Cardiac fibroblast (primary cell): ENCODE measurements around the gene MGAT5B.

Source experiments
- DNase-seq, 2 donors: peaks; one replicate each; pipeline versions ENCODE4 v3.0.0 to v3.0.0-alpha.2; 2010; ENCODE audit warnings: low read depth in 2 of 2
- H3K4me3 ChIP-seq, 2 donors: replicated peaks in 1 of 2; 1 replicate in 1 of 2; 2 replicates in 1 of 2; pipeline ENCODE4 v1.5.1; 2011; ENCODE audit warnings: low read depth in 2 of 2, low read length in 2 of 2, mild to moderate bottlenecking in 2 of 2, moderate library complexity in 1 of 2
- CTCF ChIP-seq: IDR thresholded peaks from one replicate; pipeline ENCODE4 v1.5.1; 2011; ENCODE audit warnings: low read depth, mild to moderate bottlenecking, low read length, inconsistent platforms

The MGAT5B gene, protein sequence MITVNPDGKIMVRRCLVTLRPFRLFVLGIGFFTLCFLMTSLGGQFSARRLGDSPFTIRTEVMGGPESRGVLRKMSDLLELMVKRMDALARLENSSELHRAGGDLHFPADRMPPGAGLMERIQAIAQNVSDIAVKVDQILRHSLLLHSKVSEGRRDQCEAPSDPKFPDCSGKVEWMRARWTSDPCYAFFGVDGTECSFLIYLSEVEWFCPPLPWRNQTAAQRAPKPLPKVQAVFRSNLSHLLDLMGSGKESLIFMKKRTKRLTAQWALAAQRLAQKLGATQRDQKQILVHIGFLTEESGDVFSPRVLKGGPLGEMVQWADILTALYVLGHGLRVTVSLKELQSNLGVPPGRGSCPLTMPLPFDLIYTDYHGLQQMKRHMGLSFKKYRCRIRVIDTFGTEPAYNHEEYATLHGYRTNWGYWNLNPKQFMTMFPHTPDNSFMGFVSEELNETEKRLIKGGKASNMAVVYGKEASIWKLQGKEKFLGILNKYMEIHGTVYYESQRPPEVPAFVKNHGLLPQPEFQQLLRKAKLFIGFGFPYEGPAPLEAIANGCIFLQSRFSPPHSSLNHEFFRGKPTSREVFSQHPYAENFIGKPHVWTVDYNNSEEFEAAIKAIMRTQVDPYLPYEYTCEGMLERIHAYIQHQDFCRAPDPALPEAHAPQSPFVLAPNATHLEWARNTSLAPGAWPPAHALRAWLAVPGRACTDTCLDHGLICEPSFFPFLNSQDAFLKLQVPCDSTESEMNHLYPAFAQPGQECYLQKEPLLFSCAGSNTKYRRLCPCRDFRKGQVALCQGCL

DNA sequence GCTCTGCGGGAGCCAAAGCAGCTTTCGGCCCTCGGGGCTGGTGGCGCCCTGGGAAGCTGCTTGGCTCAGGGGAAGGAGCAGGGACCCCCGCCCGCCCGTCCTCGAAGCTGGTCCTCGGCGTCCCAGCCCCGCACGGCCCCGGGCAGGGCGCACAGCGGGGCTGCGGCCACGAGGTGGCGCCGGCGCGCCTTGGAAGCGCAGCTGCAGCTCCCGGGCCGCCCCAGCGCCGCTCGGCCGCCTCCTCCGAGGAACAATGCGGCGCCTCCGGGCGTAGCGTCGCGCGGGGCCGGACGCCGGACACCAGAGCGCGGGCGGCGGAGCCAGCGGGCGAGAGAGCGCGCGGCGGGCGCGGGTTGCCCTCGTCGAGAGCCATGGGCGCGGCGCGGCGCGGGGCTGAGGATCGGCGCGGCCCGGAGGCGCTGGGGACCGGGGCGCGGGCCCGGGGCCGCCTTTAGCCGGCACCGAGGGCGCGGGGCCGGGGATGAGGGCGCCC lies at the start of gene MGAT5B:
MGAT5B (plus strand) TSS at position 229 of the 493 bp plus-strand sequence. CDS start 626 bp downstream, outside the sequence.
- peak within 1 kb of the TSS in 1 of 2 donors; percentile 28 for H3K4me3 ChIP-seq
- peak; percentile 2 for TF ChIP-seq CTCF
- peak; percentile 80 to 83 for DNase-seq

GRCh38 chr17:76820039-76820438 lies 48.2 kb upstream of the MGAT5B start:
- TF ChIP-seq CTCF = no peak
- no peak overlapping the region for H3K4me3 ChIP-seq
- DNase-seq = no peak

GRCh38 chr17:76820561-76820960 lies 47.6 kb upstream of the MGAT5B start:
- DNase-seq = no peak
- TF ChIP-seq CTCF = no peak
- no peak overlapping the region for H3K4me3 ChIP-seq

DNA sequence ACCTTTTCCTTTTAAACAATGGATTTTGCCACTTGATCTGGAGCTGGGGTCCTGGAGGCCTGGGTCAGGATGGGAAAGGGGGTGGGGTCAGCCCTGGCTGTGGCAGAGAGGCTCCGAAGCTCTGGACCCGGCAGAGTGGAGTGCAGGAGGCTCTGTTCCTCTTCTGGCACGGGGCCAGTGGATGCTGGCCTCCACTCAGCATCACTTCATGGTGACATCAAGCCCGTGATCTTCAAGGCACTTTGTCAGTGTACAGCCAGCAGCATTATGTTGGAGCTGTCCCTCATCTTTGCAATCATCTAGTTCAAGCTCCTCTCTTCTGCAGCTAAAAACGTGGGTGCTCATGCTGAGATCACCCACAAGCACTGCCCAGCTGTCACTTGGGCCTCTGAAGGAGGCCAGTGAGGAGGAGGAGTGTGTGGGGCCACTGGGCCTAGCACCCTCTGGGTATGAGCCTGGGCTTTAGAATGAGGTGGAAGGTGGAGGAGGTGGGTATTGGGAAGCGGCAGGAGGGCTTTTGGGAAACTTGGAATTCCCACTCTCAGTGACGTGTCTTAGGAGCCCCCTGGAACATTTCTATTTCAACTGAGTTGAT lies 45.9 kb upstream of the MGAT5B start:
- no peak overlapping the region for H3K4me3 ChIP-seq
- no peak for TF ChIP-seq CTCF
- no peak for DNase-seq

DNA sequence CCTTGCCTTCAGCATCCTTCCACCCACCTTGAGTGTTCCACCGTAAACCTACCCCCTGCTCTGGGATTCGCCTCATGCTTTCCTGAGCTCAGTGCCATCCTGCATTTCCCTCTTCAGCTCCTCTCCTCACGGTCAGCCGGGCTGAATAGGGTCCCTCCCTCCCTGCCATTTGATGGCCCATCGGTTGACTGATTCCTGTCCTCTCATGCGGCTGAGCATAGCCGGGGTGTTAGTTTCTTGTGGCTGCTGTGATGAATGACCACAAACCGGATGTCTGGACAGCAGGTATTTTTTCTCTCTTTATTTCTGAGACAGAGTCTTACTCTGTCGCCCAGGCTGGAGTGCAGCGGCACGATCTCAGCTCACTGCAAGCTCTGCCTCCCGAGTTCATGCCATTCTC lies 44.1 kb upstream of the MGAT5B start:
- H3K4me3 ChIP-seq = no peak overlapping the region
- DNase-seq = no peak
- TF ChIP-seq CTCF = no peak

GRCh38 chr17:76826330-76827068 lies 41.7 kb upstream of the MGAT5B start:
- no peak overlapping the region for H3K4me3 ChIP-seq
- TF ChIP-seq CTCF = no peak
- DNase-seq = no peak
